HCEC 1CT (cell line): ENCODE results near the gene GNAL.
"Not testable (repeated sequence)": the region's sequence is repeated elsewhere in the genome, so short reads cannot be mapped to it uniquely, and the experiment has no call there.

Experiments used
- DNase-seq: peaks from one replicate; pipeline ENCODE4 v3.0.0-alpha.2; 2017

The GNAL gene

GRCh38 chr18:11884396-11885030 lies 195.4 kb downstream of the GNAL start:
- DNase-seq = no peak

GRCh38 chr18:11885278-11885947 lies 196.3 kb downstream of the GNAL start:
- DNase-seq = no peak

- no peak for DNase-seq
Observed at GRCh38 chr18:11886577-11887110, 197.6 kb downstream of the GNAL start.

- no peak for DNase-seq
Observed at GRCh38 chr18:11887328-11888128, 198.5 kb downstream of the GNAL start.

- no peak for DNase-seq
Observed at GRCh38 chr18:11888726-11889125, 199.7 kb downstream of the GNAL start.

- DNase-seq = no peak
Observed at GRCh38 chr18:11889284-11889683, 200.2 kb downstream of the GNAL start.

GRCh38 chr18:11891737-11892136 lies 202.7 kb downstream of the GNAL start:
- DNase-seq = no peak

- DNase-seq = not testable (repeated sequence)
Observed at GRCh38 chr18:11892438-11892837, 203.4 kb downstream of the GNAL start.

GRCh38 chr18:11897781-11898180 lies 208.7 kb downstream of the GNAL start:
- no peak for DNase-seq

GRCh38 chr18:11899063-11899462 lies 210.0 kb downstream of the GNAL start:
- no peak for DNase-seq

GRCh38 chr18:11901826-11902438 lies 212.9 kb downstream of the GNAL start:
- no peak for DNase-seq

- no peak for DNase-seq
Observed at GRCh38 chr18:11902522-11903292, 213.6 kb downstream of the GNAL start.

- DNase-seq = no peak
Observed at GRCh38 chr18:11905613-11906012, 216.5 kb downstream of the GNAL start.

- no peak for DNase-seq
Observed at GRCh38 chr18:11906176-11906575, 217.1 kb downstream of the GNAL start.

- no peak for DNase-seq
Observed at GRCh38 chr18:11906926-11907874, 218.1 kb downstream of the GNAL start.

- DNase-seq = peak; percentile 85
Observed at GRCh38 chr18:11908182-11909060, 219.4 kb downstream of the GNAL start, which contains the start of gene MPPE1. MPPE1 (minus strand) TSS chr18:11908317; CDS start chr18:11897264, 11,053 bp downstream.

- peak; percentile 13 for DNase-seq
Observed at GRCh38 chr18:11909061-11909455, 220.0 kb downstream of the GNAL start.

- DNase-seq = peak; percentile 48
Observed at GRCh38 chr18:11909591-11910026, 220.5 kb downstream of the GNAL start.

- not testable (repeated sequence) for DNase-seq
Observed at GRCh38 chr18:11916880-11917279, 227.8 kb downstream of the GNAL start.

- not testable (repeated sequence) for DNase-seq
Observed at GRCh38 chr18:11919522-11919921, 230.5 kb downstream of the GNAL start.
